H9 (cell line): ENCODE results near the gene SELENOV. TPM values are rescaled to one million over a fixed set of nuclear protein-coding genes. Genes with fewer than 3 reads are reported as not detected.

Source experiments
- DNase-seq: peaks from one replicate; pipeline ENCODE4 v3.0.0-alpha.2; 2017
- H2AFZ ChIP-seq: one replicate; pipeline ENCODE4 v1.6.1; 2013; ENCODE audit warnings: mild to moderate bottlenecking, low read length, control low read depth, moderate library complexity
- H2AK5ac ChIP-seq: 2 replicates; pipeline ENCODE4 v1.6.1; 2013; ENCODE audit warnings: low read length, control low read depth, mixed read lengths; ENCODE audit not compliant: insufficient read length
- H2BK120ac ChIP-seq: one replicate; pipeline ENCODE4 v1.6.1; 2013; ENCODE audit warnings: low read depth, mild to moderate bottlenecking, low read length, control low read depth, inconsistent platforms; ENCODE audit not compliant: poor library complexity, severe bottlenecking
- H2BK12ac ChIP-seq: 2 replicates; pipeline ENCODE4 v1.6.1; 2013; ENCODE audit warnings: low read length, control low read depth, mixed read lengths, low read depth; ENCODE audit not compliant: insufficient read length
- H2BK15ac ChIP-seq: 2 replicates; pipeline ENCODE4 v1.6.1; 2013; ENCODE audit warnings: low read depth, low read length, control low read depth
- H2BK20ac ChIP-seq: one replicate; pipeline ENCODE4 v1.6.1; 2013; ENCODE audit warnings: low read depth, mild to moderate bottlenecking, low read length, control low read depth, inconsistent platforms; ENCODE audit not compliant: poor library complexity, severe bottlenecking
- H2BK5ac ChIP-seq: 2 replicates; pipeline ENCODE4 v1.6.1; 2013; ENCODE audit warnings: low read length, control low read depth, mixed read lengths; ENCODE audit not compliant: insufficient read length
- H3K14ac ChIP-seq: 2 replicates; pipeline ENCODE4 v1.6.1; 2013; ENCODE audit warnings: low read length, control low read depth; ENCODE audit not compliant: insufficient read depth
- H3K18ac ChIP-seq: 2 replicates; pipeline ENCODE4 v1.6.1; 2013; ENCODE audit warnings: low read depth, mild to moderate bottlenecking, mixed read lengths, low read length, control low read depth; ENCODE audit not compliant: insufficient read length
- H3K23ac ChIP-seq: 2 replicates; pipeline ENCODE4 v1.6.1; 2013; ENCODE audit warnings: low read length, control low read depth, mixed read lengths, low read depth; ENCODE audit not compliant: insufficient read length
- H3K23me2 ChIP-seq: 2 replicates; pipeline ENCODE4 v1.6.1; 2013; ENCODE audit warnings: low read depth, mild to moderate bottlenecking, mixed read lengths, low read length, control low read depth; ENCODE audit not compliant: insufficient read length, poor library complexity, severe bottlenecking
- H3K27ac ChIP-seq: 2 replicates; pipeline ENCODE4 v1.5.1; 2013; ENCODE audit warnings: low read length, control low read depth, mixed read lengths, low read depth; ENCODE audit not compliant: insufficient read length
- H3K27me3 ChIP-seq: 2 replicates; pipeline ENCODE4 v1.6.1; 2013; ENCODE audit warnings: low read length, control low read depth, inconsistent platforms; ENCODE audit not compliant: insufficient read depth
- H3K4ac ChIP-seq: 2 replicates; pipeline ENCODE4 v1.6.1; 2013; ENCODE audit warnings: low read depth, mild to moderate bottlenecking, control low read depth, inconsistent platforms, low read length, moderate library complexity
- H3K4me1 ChIP-seq: 2 replicates; pipeline ENCODE4 v1.6.1; 2013; ENCODE audit warnings: low read length, control low read depth, inconsistent platforms; ENCODE audit not compliant: insufficient read depth
- H3K4me2 ChIP-seq: 2 replicates; pipeline ENCODE4 v1.6.1; 2013; ENCODE audit warnings: low read length, control low read depth, mixed read lengths; ENCODE audit not compliant: insufficient read length, insufficient read depth
- H3K56ac ChIP-seq: 2 replicates; pipeline ENCODE4 v1.6.1; 2013; ENCODE audit warnings: low read depth, mild to moderate bottlenecking, mixed read lengths, low read length, control low read depth; ENCODE audit not compliant: insufficient read length
- H3K79me1 ChIP-seq: 2 replicates; pipeline ENCODE4 v1.6.1; 2013; ENCODE audit warnings: low read depth, mild to moderate bottlenecking, moderate library complexity, low read length, control low read depth, inconsistent platforms; ENCODE audit not compliant: insufficient read depth, poor library complexity, severe bottlenecking
- H3K79me2 ChIP-seq: 2 replicates; pipeline ENCODE4 v1.6.1; 2013; ENCODE audit warnings: low read length, control low read depth, inconsistent platforms; ENCODE audit not compliant: insufficient read depth
- H3K9ac ChIP-seq: 2 replicates; pipeline ENCODE4 v1.6.1; 2013; ENCODE audit warnings: low read length, control low read depth, mixed read lengths; ENCODE audit not compliant: insufficient read length; ENCODE audit errors: extremely low read depth
- H3K9me3 ChIP-seq: one replicate; pipeline ENCODE4 v1.6.1; 2013; ENCODE audit warnings: low read depth, low read length, inconsistent platforms; ENCODE audit not compliant: control insufficient read depth
- H3T11ph ChIP-seq: one replicate; pipeline ENCODE4 v1.6.1; 2013; ENCODE audit warnings: mild to moderate bottlenecking, low read length, control low read depth, inconsistent platforms
- H4K20me1 ChIP-seq: one replicate; pipeline ENCODE4 v1.6.1; 2013; ENCODE audit not compliant: control insufficient read depth, insufficient read length, insufficient read depth
- H4K5ac ChIP-seq: 2 replicates; pipeline ENCODE4 v1.6.1; 2013; ENCODE audit warnings: low read depth, mild to moderate bottlenecking, mixed read lengths, low read length, control low read depth; ENCODE audit not compliant: insufficient read length
- H4K8ac ChIP-seq: replicated peaks from 2 replicates; pipeline ENCODE4 v1.6.1; 2013; ENCODE audit warnings: low read length, control low read depth, mixed read lengths, low read depth; ENCODE audit not compliant: insufficient read length
- H4K91ac ChIP-seq: 2 replicates; pipeline ENCODE4 v1.6.1; 2013; ENCODE audit warnings: low read depth, mild to moderate bottlenecking, moderate library complexity, mixed read lengths, low read length, control low read depth; ENCODE audit not compliant: insufficient read length
- H3K27ac Mint-ChIP-seq, 3 experiments: 2 replicates in 2 of 3; 3 replicates in 1 of 3; pipeline ENCODE4 v1.8.0; 2020 to 2021; ENCODE audit warnings: mixed read lengths in 3 of 3, mild to moderate bottlenecking in 1 of 3, moderate library complexity in 1 of 3
- H3K27me3 Mint-ChIP-seq: 2 replicates; pipeline ENCODE4 v1.8.0; 2021; ENCODE audit warnings: low read depth, mild to moderate bottlenecking, moderate library complexity, mixed read lengths
- H3K36me3 Mint-ChIP-seq, 3 experiments: 2 replicates in 2 of 3; 3 replicates in 1 of 3; pipeline ENCODE4 v1.8.0; 2020 to 2021; ENCODE audit warnings: low read depth in 3 of 3, mixed read lengths in 3 of 3; ENCODE audit not compliant: insufficient read depth in 1 of 3
- H3K4me1 Mint-ChIP-seq, 2 experiments: 2 replicates each; pipeline ENCODE4 v1.8.0; 2020; ENCODE audit warnings: mixed read lengths in 2 of 2
- H3K4me3 Mint-ChIP-seq, 2 experiments: 2 replicates in 1 of 2; 3 replicates in 1 of 2; pipeline ENCODE4 v1.8.0; 2020 to 2021; ENCODE audit warnings: mild to moderate bottlenecking in 2 of 2, mixed read lengths in 2 of 2, moderate library complexity in 1 of 2
- H3K9me3 Mint-ChIP-seq, 2 experiments: 2 replicates in 1 of 2; 3 replicates in 1 of 2; pipeline ENCODE4 v1.8.0; 2020; ENCODE audit warnings: mild to moderate bottlenecking in 2 of 2, mixed read lengths in 2 of 2, moderate library complexity in 1 of 2
- CTCF ChIP-seq: fragments of 200-600 bp; sonication (generic); conservative IDR thresholded peaks from 3 replicates; pipeline ENCODE4 v1.8.0; 2021; ENCODE audit warnings: antibody characterized with exemption, mild to moderate bottlenecking
- WGBS: extraction: QIAGEN DNeasy Blood & Tissue Kit; methylation state at CpG from one replicate; pipeline ENCODE4 v1.1.7; 2013; ENCODE audit warnings: missing lambda C conversion rate, low lambda C conversion rate, mixed read lengths; ENCODE audit not compliant: insufficient read length; ENCODE audit errors: extremely low coverage; 5-methylcytosine and 5-hydroxymethylcytosine counted together
- total RNA-seq: library from RNA; stranded (reverse); gene quantifications from 2 replicates; pipeline ENCODE4 v1.2.1, GENCODE V29; 2021

SELENOV gene
- total RNA-seq, 1 experiment from 2014 or later = 6.9 TPM

GRCh38 chr19:39483141-39483540 lies 31.8 kb upstream of the SELENOV start:
- no peaks in the 10 kb centered on the region for H4K20me1 ChIP-seq
- Mint-ChIP-seq H3K27ac (no peak overlapping the region), H3K4me3 (peak overlapping the region; percentile 68 to 95; a peak in 3 of 5 replicates), H3K36me3 (peaks cover 30 to 60% (median 49%) of the 10 kb centered on the region in 3 experiments; a peak in 6 of 7 replicates), H3K27me3 (no peaks in the 10 kb centered on the region), H3K4me1 (peaks cover 17 to 21% of the 10 kb centered on the region in 2 experiments), H3K9me3 (no peaks in the 10 kb centered on the region; a peak in 1 of 5 replicates)
- no peak overlapping the region for H3K9ac ChIP-seq
- no peak overlapping the region for H3K14ac ChIP-seq
- no peak overlapping the region for H2BK12ac ChIP-seq
- H3K56ac ChIP-seq = no peak overlapping the region
- H3K23ac ChIP-seq = no peak overlapping the region
- no peaks in the 10 kb centered on the region for H3K9me3 ChIP-seq
- H3K79me2 ChIP-seq = peaks cover 12% of the 10 kb centered on the region
- H2AFZ ChIP-seq = no peak overlapping the region
- no peak overlapping the region for H3K4ac ChIP-seq
- no CpG with 5 or more reads among the region's 6 CpGs for WGBS
- H2BK120ac ChIP-seq = no peak overlapping the region
- H3K18ac ChIP-seq = no peak overlapping the region
- H3T11ph ChIP-seq = no peak overlapping the region
- no peak overlapping the region for H4K8ac ChIP-seq
- peaks cover 12% of the 10 kb centered on the region for H3K79me1 ChIP-seq
- H2BK15ac ChIP-seq = no peak overlapping the region
- peaks cover 10% of the 10 kb centered on the region for H3K23me2 ChIP-seq
- no peak overlapping the region for H2BK5ac ChIP-seq
- no peak overlapping the region for H4K5ac ChIP-seq
- no peak for DNase-seq
- H3K4me2 ChIP-seq = no peak overlapping the region
- H2BK20ac ChIP-seq = no peak overlapping the region
- H3K27ac ChIP-seq = no peak overlapping the region
- no peaks in the 10 kb centered on the region for H3K4me1 ChIP-seq
- H3K27me3 ChIP-seq = no peaks in the 10 kb centered on the region
- no peak for TF ChIP-seq CTCF
- H2AK5ac ChIP-seq = no peak overlapping the region
- no peak overlapping the region for H4K91ac ChIP-seq
